HL-60/S4 treated with retinoic acid at 250 ng/mL for 4 days and 3 days (cell line): ENCODE measurements around the gene PTPRM.

Source experiments
- in situ Hi-C: fragments of 300-500 bp; cut with MboI; formaldehyde crosslinking; loops from 2 replicates; pipeline ENCODE4 v1.7.0; 2022; ENCODE audit warnings: low sequenced_read_pairs

PTPRM gene

GRCh38 chr18:7567474-7568425 is 634 bp downstream of the PTPRM start:
- in situ Hi-C loops = no loop called here

GRCh38 chr18:7568426-7568825 is 1.3 kb downstream of the PTPRM start:
- in situ Hi-C loops = no loop called here

- in situ Hi-C loops = no loop called here
These were observed 4.5 kb downstream of the PTPRM start for GRCh38 chr18:7571626-7572025.

GRCh38 chr18:7572822-7573221 is 5.7 kb downstream of the PTPRM start:
- in situ Hi-C loops = no loop called here

GRCh38 chr18:7575465-7576028 is 8.4 kb downstream of the PTPRM start:
- in situ Hi-C loops = no loop called here

- in situ Hi-C loops = no loop called here
These were observed 9.0 kb downstream of the PTPRM start for GRCh38 chr18:7576077-7576476.

GRCh38 chr18:7576685-7577084 is 9.6 kb downstream of the PTPRM start:
- in situ Hi-C loops = no loop called here

GRCh38 chr18:7577706-7578105 is 10.6 kb downstream of the PTPRM start:
- in situ Hi-C loops = no loop called here

GRCh38 chr18:7579176-7579917 is 12.2 kb downstream of the PTPRM start:
- in situ Hi-C loops = no loop called here

GRCh38 chr18:7579918-7580542 is 12.9 kb downstream of the PTPRM start:
- in situ Hi-C loops = no loop called here

GRCh38 chr18:7584646-7585275 is 17.6 kb downstream of the PTPRM start:
- in situ Hi-C loops = no loop called here

- in situ Hi-C loops = no loop called here
These were observed 18.2 kb downstream of the PTPRM start for GRCh38 chr18:7585276-7585670.

GRCh38 chr18:7586379-7586778 is 19.3 kb downstream of the PTPRM start:
- in situ Hi-C loops = no loop called here

- in situ Hi-C loops = no loop called here
These were observed 23.9 kb downstream of the PTPRM start for GRCh38 chr18:7590826-7591560.

GRCh38 chr18:7592305-7593071 is 25.4 kb downstream of the PTPRM start:
- in situ Hi-C loops = no loop called here

- in situ Hi-C loops = no loop called here
These were observed 26.2 kb downstream of the PTPRM start for GRCh38 chr18:7593218-7593819.

- in situ Hi-C loops = no loop called here
These were observed 29.0 kb downstream of the PTPRM start for GRCh38 chr18:7596147-7596546.

- in situ Hi-C loops = no loop called here
These were observed 30.4 kb downstream of the PTPRM start for GRCh38 chr18:7597500-7597899.
